ENCODE measurements around the gene C6orf52.

- TF ChIP-seq CTCF (IDR thresholded peaks at IDR 0.05) (no peak), POLR2A (IDR thresholded peaks at IDR 0.05) (no peak), EP300 (IDR thresholded peaks at IDR 0.05) (no peak)
Measured at GRCh38 chr6:10733151-10733715, 38.8 kb upstream of the C6orf52 start.

All from ovary (tissue), 3 donors.